ENCODE measurements around the gene SPRTN. TPM values are rescaled to one million over a fixed set of nuclear protein-coding genes. Genes with fewer than 3 reads are reported as not detected.

The SPRTN gene, protein sequence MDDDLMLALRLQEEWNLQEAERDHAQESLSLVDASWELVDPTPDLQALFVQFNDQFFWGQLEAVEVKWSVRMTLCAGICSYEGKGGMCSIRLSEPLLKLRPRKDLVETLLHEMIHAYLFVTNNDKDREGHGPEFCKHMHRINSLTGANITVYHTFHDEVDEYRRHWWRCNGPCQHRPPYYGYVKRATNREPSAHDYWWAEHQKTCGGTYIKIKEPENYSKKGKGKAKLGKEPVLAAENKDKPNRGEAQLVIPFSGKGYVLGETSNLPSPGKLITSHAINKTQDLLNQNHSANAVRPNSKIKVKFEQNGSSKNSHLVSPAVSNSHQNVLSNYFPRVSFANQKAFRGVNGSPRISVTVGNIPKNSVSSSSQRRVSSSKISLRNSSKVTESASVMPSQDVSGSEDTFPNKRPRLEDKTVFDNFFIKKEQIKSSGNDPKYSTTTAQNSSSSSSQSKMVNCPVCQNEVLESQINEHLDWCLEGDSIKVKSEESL
- 8.6 TPM in 2 replicates for total RNA-seq (2014; rRNA removed; shearing (Covaris generic))
- polyA plus RNA-seq (2015; cell fraction: cytosol; rRNA removed): 7.1 and 7.7 TPM in 2 replicates
- polyA plus RNA-seq (2015; cell fraction: nucleus; rRNA removed): 11.4 and 12.2 TPM in 2 replicates

DNA sequence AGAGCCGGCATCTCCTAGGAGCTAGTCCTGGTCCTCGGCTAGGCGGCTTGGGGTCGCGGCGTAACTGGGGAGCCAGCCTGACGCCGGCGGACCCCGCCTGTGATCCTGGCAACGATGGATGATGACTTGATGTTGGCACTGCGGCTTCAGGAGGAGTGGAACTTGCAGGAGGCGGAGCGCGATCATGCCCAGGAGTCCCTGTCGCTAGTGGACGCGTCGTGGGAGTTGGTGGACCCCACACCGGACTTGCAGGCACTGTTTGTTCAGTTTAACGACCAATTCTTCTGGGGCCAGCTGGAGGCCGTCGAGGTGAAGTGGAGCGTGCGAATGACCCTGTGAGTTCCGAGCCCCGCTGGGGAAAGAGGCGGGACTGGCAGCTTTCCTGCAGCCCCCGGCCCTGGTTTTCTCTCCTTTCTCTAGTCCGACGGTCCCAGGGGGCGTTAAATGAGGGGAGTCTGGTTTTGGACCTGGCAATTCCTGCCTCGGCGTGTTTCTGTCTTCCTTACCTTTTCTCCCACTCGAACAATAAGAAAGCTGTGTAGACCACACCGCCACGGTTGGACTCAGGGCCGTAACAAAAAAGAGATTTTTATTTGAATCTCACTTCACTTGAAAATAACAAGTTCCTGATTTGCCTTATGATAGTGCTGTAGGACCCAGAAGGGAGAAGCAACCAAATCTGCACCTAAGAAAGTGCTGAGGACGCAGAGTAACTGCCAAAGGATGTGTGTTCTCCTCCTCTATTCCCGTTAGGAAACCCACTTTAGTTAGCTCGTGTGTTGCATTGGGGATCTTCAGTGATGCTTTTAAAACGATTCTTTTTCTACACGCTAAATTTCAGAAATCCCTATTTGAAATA lies at the start of gene SPRTN:
TSS of gene SPRTN (plus strand) at position 24 of the 859 bp plus-strand sequence. CDS start at position 115, 91 bp downstream.
- DNase-seq (ENCODE audit: low read depth): no peak

DNA sequence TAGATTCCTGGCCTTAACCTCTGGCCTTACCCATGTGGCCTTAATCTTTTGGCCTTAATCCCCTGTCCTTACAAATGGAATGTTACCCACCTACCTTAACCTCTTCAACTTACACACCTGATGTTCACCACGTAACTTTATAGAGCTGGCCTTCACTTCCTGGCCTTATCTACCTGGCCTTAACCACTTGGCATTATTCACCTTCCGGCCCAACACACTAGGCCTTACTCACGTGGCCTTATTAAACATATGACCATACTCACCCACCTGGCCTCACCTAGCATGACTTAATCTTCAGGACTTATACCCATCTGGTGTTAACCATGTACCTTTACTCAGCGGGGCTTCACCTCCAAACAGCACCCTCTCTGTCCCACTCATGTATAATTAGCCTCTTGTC lies 42.2 kb upstream of the SPRTN start:
- DNase-seq (ENCODE audit: low read depth): no peak

DNA sequence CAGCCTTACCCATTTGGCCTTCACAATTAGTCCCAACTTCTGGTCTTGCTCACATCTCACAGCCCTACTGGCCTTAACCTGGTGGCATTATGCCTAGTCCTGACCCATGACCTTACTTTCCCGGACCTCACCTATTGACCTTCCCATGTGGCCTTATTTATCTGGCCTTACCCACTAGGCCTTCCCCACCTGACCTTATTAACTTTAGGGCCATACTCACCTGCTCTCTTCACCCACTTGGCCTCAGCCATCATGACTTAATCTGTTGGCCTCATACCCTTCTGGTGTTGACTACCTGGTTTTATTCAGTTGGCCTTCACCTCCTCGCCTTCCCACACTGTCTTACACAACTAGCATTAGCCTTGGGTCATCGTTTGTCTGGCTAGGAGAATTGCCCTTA lies 36.1 kb upstream of the SPRTN start:
- no peak for DNase-seq (ENCODE audit: low read depth)

DNA sequence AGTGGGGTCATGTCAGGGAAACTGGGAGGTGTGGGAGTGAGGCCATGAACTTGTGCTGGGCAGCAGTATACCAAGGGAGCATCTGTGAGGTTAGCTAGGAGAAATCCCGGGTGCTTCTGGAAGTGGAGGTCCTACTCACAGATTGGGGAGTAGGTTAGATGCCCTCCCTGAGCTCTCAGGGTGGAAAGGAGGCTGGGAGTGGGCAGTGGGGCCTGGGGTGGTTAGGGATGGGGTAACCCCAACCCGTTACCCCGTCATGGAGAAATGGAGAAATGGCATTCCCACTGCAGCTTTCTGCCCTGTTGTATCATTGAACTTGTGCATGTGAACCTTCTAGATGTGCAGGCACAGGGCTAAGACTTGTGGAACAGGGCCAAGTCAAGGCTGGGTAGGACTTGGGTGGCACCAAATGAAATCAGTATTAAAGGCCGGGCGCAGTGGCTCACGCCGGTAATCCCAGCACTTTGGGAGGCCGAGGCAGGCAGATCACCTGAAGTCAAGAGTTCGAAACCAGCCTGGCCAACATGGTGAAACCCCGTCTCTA lies 27.6 kb upstream of the SPRTN start:
- no peak for DNase-seq (ENCODE audit: low read depth)

DNA sequence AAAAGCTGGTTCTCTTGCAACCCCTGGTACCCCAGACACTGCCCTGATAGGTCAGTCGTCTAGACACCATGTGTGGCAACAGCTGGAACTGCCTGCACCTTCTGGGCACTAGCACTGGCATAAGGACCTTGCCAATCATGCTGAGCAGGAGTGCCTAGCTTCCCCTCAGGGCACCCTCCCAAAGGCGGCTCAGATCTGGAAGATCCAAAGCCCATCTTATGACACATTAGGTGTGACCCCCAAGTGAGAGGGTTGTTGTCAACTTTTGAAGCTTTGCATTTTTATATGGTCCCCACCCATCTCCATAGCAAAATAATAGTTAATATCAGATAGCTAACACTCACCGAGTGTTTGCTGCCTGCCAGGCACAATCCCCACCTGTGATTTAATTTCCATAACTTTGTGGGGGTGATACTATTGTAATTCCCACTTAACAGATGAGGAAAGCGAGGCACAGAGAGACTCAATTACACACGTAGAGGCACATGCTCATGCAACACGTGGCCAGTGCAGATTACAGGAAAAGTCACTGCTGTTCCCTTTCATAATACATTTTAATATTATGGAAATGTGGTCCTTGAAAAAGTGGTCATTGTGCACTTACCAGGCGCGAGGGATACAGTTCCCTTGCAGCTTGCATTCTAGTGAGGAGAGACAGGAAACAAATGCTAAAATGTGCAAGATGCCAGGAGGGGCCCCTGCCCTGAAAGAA lies 26.2 kb upstream of the SPRTN start:
- DNase-seq (ENCODE audit: low read depth): no peak

DNA sequence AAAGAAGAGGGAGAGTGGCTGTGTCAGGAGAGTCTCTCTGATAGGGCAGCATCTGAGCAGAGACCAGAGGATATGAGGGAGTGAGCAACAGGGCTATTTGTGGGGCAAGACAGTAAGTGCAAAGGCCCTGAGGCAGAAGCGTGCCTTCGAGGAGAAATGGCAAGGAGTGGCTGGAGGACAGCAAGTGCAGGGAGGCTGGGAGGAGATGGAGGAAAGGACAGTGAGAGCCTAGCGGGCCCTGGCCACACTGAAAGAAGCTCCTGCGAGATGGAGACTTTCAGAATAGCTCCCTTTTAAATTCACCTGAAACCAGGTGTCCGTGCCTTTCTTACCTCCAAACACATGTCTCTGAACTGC lies 25.7 kb upstream of the SPRTN start:
- no peak for DNase-seq (ENCODE audit: low read depth)

DNA sequence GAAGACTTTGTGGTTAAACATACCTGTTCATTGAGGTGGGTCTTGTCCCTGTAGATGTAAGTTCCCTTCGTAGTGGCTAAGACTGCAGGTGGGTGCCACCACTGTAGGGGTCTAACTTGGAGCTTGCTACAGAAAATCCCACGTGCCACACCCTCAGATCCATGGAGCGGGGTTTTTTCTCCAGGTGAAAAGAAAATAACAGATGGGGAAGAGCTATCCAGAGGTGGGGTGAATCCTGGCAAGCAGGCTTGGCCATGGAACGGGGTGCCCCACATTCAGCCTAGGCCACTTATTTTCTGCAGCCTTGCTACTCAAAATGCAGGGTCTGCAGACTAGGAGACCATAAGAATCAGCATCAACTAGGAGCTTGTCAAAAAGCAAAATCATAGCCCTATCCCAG lies 24.4 kb upstream of the SPRTN start:
- DNase-seq (ENCODE audit: low read depth): no peak

DNA sequence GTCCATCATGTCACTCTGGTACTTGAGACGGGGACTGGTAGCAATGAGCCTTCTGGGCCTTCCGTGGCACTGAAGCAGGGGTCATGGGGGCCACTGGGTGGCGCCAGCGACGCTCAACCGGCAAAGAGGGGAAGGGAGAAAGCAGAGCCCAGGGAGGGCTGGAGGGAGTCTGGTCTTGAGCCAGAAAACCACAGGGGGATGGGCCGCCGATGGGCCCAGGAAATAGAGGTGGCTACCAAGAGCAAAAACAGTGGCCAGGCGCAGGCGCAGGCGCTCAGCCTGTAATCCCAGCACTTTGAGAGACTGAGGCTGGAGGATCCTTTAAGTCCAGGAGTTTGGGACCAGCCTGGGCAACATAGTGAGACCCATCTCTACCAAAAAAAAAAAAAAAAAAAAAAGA lies 22.2 kb upstream of the SPRTN start:
- DNase-seq (ENCODE audit: low read depth): peak; percentile 42

DNA sequence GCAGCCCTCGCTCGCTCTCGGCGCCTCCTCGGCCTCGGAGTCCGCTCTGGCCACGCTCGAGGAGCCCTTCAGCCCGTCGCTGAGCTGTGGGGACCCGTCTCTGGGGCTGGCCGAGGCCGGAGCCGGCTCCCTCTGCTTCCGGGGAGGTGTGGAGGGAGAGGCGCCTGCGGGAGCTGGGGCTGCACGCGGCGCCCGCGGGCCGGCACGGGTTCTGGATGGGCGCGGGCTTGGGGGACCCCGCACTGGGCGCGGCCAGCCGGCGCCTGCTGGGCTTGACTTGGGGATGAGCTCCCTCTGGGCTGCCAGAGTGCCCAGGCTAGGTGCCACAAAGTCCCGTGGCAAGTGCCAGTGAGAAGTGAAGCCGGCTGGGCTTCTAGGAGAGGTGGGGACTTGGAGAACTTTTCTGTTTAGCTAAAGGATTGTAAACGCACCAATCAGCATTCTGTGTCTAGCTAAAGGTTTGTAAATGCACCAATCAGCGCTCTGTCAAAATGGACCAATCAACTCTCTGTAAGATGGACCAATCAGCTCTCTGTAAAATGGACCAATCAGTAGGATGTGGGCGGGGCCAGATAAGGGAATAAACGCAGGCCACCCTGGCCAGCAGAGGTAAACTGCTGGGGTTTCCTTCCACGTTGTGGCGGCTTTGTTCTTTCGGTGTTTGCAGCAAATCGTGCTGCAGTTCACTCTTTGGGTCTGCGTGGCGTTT lies 20.6 kb upstream of the SPRTN start:
- DNase-seq (ENCODE audit: low read depth): no peak

DNA sequence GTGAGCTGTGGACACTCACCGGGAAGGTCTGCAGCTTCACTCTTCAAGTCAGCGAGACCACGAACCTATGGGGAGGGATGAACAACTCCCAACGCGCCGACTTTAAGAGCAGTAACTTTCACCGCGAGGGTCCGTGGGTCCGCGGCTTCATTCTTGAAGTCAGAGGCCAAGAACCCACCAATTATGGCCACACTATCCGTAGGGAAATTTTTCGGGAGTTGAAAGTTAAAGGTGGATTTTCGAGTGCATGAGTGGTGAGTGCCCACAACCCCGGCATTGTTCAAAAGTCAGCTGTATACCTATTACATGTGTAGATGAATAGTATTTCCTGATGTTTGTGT lies 20.1 kb upstream of the SPRTN start:
- DNase-seq (ENCODE audit: low read depth): no peak

DNA sequence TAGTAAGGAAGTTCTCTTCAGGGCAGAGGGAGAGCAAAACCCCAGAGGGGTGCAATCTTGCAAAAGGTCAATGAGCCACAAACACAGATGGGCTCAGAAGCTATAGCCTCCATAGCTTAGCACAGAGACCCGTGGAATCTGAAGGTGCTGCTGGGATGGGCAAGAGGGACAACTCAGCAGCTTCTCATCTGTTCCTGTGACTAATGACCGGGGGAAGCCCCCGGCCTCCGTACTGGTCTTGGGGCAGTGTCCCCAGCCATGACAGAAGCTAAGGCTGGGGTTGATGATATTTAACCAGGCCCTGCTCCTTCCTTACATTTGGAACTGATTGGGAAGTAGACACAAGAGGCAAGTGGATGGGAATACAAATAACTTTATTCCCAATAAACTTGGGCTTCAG lies 19.5 kb upstream of the SPRTN start:
- DNase-seq (ENCODE audit: low read depth): no peak

DNA sequence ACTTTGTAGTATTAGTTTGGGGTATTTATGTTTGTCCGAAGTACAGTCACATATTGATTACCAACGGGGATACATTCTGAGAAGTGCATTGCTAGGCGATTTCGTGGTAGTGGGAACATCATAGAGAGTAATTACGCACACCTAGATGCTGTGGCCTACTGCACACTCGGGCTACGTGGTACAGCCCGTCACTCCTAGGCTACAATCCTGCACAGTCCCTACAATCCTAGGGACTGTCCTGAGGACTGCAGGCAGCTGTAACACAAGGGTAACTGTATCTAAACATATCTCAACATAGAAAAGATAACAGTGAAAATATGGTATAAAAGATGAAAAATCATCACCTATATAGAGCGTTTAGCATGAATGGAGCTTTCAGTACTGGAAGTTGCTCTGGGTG lies 19.0 kb upstream of the SPRTN start:
- no peak for DNase-seq (ENCODE audit: low read depth)

DNA sequence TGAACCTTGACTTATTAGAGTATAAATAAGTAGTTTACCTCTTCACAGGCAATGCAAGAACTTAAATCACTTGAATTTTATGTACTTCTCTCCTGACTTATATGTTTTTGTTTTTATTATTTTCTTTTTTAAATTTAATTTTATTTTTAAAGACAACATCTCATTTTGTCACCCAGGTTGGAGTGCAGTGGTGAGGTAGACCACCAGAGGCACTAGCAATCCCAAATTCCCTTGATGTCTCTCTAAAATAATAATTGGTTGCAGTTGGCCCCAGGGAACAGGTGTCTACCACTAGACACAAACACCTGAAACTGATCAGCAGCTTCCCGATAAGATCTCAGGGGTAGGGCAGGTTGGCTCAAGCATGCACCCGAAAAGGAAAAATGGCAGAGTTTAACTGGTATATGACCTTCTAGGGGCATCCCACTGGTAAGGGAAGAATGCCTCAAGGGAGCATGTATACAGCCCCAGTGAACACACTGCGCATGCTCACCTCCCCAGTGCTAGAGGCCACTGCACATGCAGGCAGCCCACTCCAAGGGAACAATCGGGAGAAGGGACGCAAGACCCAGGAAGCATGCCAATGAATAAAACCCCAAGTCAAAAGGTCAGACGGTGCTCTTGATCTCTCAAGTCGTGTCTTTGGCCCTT lies 15.1 kb upstream of the SPRTN start:
- DNase-seq (ENCODE audit: low read depth): no peak

DNA sequence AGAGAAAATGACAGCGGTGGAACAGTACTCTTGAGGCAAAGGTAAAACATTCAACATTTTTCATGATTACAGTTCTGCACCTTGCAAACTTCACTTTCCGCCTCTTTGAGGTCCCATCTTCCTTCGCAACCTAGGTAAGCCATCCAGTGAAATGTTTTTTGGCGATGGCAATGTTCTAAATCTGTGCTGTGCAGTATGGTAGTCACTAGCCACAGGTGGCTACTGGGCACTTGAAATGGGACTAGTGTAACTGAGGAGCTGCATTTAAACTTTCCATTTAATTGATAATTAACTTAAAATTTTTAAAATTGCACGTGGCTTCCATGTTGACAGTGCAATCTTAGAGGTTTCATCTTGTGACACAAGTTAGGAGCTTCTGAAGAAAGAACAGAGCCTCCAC lies 13.4 kb upstream of the SPRTN start:
- DNase-seq (ENCODE audit: low read depth): no peak

DNA sequence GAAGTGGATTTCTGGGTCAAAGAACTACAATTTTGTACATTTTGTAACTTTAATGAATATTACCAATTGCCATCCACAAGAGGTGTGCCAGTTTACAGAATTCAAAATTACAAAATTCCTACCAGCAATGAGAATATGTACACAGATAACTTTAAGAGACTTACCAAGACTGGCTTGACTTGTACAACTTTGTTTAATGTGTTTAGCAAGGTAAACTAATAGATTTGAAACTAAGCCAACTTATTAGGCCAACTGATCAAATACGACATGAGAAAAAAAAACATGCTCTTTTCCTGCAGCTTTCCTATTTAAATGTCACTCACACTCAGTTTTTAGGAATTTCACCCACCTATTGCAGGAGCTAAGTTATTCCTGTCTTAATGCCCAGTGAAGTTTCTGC lies 11.8 kb upstream of the SPRTN start:
- no peak for DNase-seq (ENCODE audit: low read depth)

DNA sequence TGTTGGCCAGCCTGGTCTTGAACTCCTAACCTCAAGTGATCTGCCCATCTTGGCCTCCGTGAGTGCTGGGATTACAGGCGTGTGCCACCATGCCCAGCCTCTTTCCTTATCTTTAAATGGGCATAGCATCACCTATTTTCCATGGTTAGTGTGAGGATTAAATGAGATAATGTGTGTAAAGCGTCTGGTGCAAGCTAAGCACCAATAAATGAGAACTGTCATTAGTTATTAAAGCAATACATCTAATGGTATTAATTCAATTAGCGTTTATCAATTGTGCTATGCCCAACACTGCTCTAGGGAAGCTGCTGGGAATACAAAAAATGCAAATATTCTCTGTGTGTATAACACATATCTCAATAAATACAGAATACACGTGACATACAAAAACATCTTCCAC lies 10.5 kb upstream of the SPRTN start:
- DNase-seq (ENCODE audit: low read depth): no peak

DNA sequence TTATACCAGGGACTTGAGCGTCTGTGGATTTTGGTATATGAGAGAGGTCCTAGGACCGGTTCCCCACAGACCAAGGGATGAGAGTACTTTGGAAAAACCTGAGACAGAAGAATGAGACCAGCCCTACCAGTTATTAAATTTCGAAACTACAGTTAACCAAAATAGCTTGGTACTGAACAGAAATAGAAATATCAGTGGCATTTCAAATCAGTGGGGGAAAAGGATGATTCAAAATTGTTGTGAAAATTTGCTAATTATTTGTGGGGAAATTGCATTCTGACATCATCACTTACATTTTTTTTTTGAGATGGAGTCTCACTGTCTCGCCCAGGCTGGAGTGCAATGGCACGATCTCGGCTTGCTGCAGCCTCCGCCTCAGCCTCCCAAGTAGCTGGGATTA lies 8.6 kb upstream of the SPRTN start:
- DNase-seq (ENCODE audit: low read depth): no peak

DNA sequence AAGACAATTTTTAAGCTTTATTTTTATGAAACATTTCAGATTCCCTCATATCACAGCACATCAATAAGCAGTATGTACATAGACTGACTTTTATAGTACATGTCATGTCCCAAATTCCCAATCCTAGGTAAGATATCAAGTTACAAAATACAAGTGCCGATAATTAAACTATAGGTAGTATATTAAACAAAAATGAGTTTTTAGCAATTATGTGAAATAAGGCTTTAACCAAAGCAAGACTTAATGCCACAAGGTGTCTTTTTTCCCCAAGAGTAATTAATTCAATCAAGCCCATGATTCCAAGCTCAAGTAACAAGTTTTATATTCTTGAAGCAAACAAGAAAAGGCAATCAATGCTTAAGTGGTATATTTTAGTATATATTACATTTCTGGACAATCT lies 5.3 kb upstream of the SPRTN start:
- no peak for DNase-seq (ENCODE audit: low read depth)

DNA sequence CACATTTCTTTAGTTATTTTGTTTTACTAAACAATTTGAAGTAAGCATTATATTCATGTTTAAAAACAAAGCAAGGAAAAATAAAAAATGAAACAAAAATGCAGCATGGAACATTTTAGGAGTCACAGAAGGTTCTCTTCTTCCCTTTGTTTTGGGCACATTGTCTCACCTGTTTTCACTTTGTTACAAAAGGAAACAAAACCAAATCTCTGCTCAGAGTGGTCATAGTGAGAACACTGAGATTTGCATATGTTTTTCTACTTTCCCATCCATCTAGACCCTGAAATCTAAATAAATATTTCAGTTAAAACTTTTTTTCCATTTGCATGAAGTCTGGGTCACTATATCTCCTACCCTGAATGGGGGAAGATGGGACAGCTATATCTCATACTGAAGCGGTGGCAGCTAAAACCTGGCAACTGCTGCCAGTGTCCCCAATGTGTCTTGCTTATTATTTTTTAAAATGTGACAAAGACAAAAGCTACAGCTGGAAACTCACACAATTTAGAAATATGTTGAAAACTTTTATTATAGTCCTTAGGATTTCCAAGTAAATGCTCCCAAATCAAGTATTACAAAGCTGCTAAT lies 3.9 kb upstream of the SPRTN start:
- DNase-seq (ENCODE audit: low read depth): no peak

DNA sequence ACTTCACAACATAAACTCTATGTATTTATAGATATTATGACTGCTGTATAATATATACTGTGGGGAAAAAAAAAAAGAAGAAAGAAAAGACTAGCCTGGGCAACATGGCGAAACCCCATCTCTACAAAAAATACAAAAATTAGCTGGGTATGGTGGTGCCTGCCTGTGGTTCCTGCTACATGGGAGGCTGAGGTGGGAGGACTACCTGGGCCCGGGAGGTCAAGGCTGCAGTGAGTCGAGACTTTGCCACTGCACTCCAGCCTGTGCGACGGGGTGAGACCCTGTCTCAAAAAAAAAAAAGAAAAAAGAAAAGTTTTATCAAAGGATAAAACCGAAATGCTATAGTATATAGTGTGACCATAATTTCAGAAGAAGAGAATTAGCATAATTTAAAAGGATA lies 3.1 kb upstream of the SPRTN start:
- DNase-seq (ENCODE audit: low read depth): no peak
